Right lobe of liver (tissue), 6 donors: ENCODE data around the gene M1AP. TPM values are rescaled to one million over a fixed set of nuclear protein-coding genes. Genes with fewer than 3 reads are reported as not detected.
A peak's percentile ranks its signal among the peaks of the same experiment; 100 is the strongest.

ENCODE experiments used
- ATAC-seq, 4 donors: fragments of 200-7000 bp; cut with Tn5 transposase; one replicate each; pipeline ENCODE4 v1.9.1; 2020; ENCODE audit warnings: mild to moderate bottlenecking in 4 of 4, moderate library complexity in 4 of 4
- DNase-seq, 3 donors: peaks; one replicate each; pipeline ENCODE4 v3.0.0-alpha.2; 2020
- H3K27ac ChIP-seq, 3 donors: fragments of 200-600 bp; one replicate each; pipeline ENCODE4 v1.8.0; 2022
- H3K27me3 ChIP-seq, 2 donors: fragments of 200-600 bp; one replicate each; pipeline ENCODE4 v1.8.0; 2022
- H3K36me3 ChIP-seq, 4 donors: fragments of 200-600 bp; sonication (generic) in 1 of 4; one replicate each; pipeline versions ENCODE4 v1.5.1 to v1.8.0; 2017 to 2022; ENCODE audit warnings: control low read depth in 1 of 4
- H3K4me1 ChIP-seq, 4 donors: fragments of 200-600 bp; sonication (generic) in 1 of 4; one replicate each; pipeline versions ENCODE4 v1.5.1 to v1.8.0; 2017 to 2022; ENCODE audit warnings: control low read depth in 1 of 4
- H3K4me3 ChIP-seq, 3 donors: fragments of 200-600 bp; one replicate each; pipeline ENCODE4 v1.8.0; 2022
- H3K9me3 ChIP-seq, 4 donors: fragments of 200-600 bp; sonication (generic) in 1 of 4; one replicate each; pipeline versions ENCODE4 v1.5.1 to v1.8.0; 2017 to 2022; ENCODE audit warnings: control low read depth in 1 of 4
- POLR2A ChIP-seq: fragments of 450-650 bp; IDR thresholded peaks from one replicate; pipeline ENCODE4 v1.6.1; 2017; ENCODE audit warnings: antibody characterized with exemption, mild to moderate bottlenecking
- WGBS: methylation state at CpG from one replicate; pipeline ENCODE4 v1.1.6; 2018; ENCODE audit warnings: low coverage, low lambda C conversion rate; ENCODE audit not compliant: insufficient coverage; ENCODE audit errors: missing lambda C conversion rate; 5-methylcytosine and 5-hydroxymethylcytosine counted together
- intact Hi-C, 2 donors: fragments of 100-400 bp; cut with DNase I; formaldehyde crosslinking; loops; one replicate each; pipeline versions ENCODE4 v1.11.2 to v1.14.1; 2022
- total RNA-seq, 6 experiments: library from RNA; depleted of rRNA in 2 of 6; stranded (reverse); fragments of >200 nt in 2 of 6; fragmentation: NEBNext Ultra II Directional in 3 of 6; extraction: Animal tissue kit (Norgen Biotek cat#: 25700) in 3 of 6; gene quantifications; one replicate each; pipeline versions ENCODE4 v1.1.0 to v1.2.4, GENCODE V29; 2016 to 2023
- TF ChIP-seq, protein P1 (sequence below), 4 donors: fragments of 200-600 bp in 3 of 4; fragments of 450-650 bp in 1 of 4; IDR thresholded peaks; one replicate each; pipeline versions ENCODE4 v1.5.1 to v1.8.0; 2016 to 2022; ENCODE audit warnings: antibody characterized with exemption in 4 of 4, mild to moderate bottlenecking in 2 of 4
- donor health status: DM: no; HTN: yes; CAD: no.
- donor health status: DM: no; HTN: no; CAD: no.
- donor health status: DM: no; HTN: no; CAD: no.
- donor health status: DM: no; HTN: yes; CAD: no.
- donor health status: DM: no; HTN: yes; CAD: no.

Gene M1AP
- total RNA-seq, 6 experiments from 2014 or later, result not detected

DNA sequence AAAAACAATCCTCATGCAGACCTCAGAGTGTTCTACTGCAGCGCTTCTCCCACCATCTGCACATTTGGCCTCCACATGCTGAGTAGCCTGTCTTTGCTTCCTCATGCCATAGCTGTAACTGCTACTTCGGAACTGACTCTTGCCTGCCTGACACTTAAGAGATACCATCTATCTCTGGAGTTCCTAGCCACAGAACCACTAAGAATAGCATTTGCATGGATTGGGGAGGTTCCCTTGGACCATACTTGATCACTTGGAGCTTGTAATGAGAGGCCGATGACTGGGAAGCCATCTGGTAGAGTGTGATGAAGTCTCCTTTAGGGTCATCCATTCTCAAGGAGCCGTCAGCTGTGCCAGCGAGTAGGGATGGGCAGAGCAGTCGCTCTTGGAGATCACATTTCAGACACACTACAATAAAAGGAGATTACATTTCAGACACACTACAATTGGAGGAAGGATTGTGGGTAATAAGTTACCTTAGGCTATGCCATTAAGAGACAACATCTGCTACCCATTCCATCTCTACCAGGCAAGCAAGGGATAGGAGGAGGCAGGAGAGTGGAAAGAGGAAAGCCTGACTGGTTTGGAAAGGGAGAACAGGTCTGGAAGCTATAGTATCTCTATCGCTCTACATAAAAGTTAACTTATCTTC lies 71.8 kb downstream of the M1AP start:
- no peak for DNase-seq
- intact Hi-C loops, result no loop called here
- Histone ChIP-seq H3K27me3 (no peaks in the 10 kb centered on the region), H3K4me3 (no peak overlapping the region), H3K27ac (peak overlapping the region in 1 of 3 donors; percentile 13), H3K36me3 (no peaks in the 10 kb centered on the region), H3K9me3 (no peaks in the 10 kb centered on the region), H3K4me1 (no peaks in the 10 kb centered on the region)
- no peak for TF ChIP-seq POLR2A
- TF ChIP-seq, protein P1, sequence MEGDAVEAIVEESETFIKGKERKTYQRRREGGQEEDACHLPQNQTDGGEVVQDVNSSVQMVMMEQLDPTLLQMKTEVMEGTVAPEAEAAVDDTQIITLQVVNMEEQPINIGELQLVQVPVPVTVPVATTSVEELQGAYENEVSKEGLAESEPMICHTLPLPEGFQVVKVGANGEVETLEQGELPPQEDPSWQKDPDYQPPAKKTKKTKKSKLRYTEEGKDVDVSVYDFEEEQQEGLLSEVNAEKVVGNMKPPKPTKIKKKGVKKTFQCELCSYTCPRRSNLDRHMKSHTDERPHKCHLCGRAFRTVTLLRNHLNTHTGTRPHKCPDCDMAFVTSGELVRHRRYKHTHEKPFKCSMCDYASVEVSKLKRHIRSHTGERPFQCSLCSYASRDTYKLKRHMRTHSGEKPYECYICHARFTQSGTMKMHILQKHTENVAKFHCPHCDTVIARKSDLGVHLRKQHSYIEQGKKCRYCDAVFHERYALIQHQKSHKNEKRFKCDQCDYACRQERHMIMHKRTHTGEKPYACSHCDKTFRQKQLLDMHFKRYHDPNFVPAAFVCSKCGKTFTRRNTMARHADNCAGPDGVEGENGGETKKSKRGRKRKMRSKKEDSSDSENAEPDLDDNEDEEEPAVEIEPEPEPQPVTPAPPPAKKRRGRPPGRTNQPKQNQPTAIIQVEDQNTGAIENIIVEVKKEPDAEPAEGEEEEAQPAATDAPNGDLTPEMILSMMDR (IDR thresholded peaks at IDR 0.05), result no peak
- WGBS, result 89% methylated on average over 6 of the region's 7 CpGs
- peak in 3 of 4 donors; percentile 17 to 43 (median 21) for ATAC-seq

GRCh38 chr2:74575320-74575719 lies 72.8 kb downstream of the M1AP start:
- no peaks in the 10 kb centered on the region for H3K9me3 ChIP-seq
- H3K27me3 ChIP-seq, result no peaks in the 10 kb centered on the region
- TF ChIP-seq, protein P1 (IDR thresholded peaks at IDR 0.05), result no peak
- no peak for TF ChIP-seq POLR2A
- no peaks in the 10 kb centered on the region for H3K4me1 ChIP-seq
- no peak overlapping the region for H3K4me3 ChIP-seq
- intact Hi-C loops, result no loop called here
- ATAC-seq, result no peak
- DNase-seq, result no peak
- H3K36me3 ChIP-seq, result no peaks in the 10 kb centered on the region
- 74% methylated on average over 3 of the region's 4 CpGs for WGBS
- H3K27ac ChIP-seq, result no peak overlapping the region

DNA sequence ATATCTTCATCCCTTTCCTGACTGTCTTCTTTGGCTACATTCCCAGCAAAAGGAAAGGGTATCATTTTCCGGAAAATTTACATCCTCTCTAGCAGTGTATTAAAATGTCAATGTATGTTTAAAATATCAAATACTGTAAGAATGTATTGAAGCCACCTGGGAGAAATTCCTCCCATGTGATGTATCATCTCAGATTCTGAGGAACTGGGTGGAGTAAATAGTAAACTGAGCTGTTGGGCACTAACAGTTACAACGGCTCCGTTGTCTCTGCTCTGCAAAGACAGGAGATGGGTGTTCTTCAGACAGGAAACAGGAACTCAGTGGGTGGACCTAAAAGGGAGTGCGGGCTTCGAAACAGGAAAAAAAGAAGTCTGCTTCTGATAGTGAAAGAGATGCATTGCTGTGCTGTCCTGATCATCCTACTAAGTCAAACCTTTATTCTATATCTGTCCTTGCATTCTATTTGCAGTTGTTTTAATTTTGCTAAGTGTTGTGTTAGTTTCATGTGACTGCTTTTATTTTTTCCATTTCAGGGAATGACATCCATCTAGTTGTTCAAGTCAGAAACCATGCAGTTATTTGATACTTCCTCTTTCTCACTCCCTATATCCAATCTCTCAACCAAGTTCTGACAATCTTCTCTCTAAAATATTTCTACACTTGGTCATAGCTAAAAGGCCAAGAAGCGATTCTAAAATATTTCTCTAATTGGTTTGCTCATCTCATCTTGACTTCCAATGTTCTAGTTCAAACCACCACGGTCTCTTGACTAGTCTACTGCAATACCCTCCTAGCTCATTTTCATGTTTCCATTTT lies 74.2 kb downstream of the M1AP start:
- no peaks in the 10 kb centered on the region for H3K36me3 ChIP-seq
- H3K9me3 ChIP-seq, result no peaks in the 10 kb centered on the region
- WGBS, result 40% methylated on average over 7 of the region's 7 CpGs
- H3K27me3 ChIP-seq, result no peaks in the 10 kb centered on the region
- ATAC-seq (peak; percentile 55 to 73 (median 62)), DNase-seq (no peak)
- H3K4me1 ChIP-seq, result no peaks in the 10 kb centered on the region
- H3K27ac ChIP-seq, result no peak overlapping the region
- intact Hi-C loops, result no loop called here
- TF ChIP-seq POLR2A, result no peak
- TF ChIP-seq, protein P1 (IDR thresholded peaks at IDR 0.05), result no peak
- H3K4me3 ChIP-seq, result no peak overlapping the region

- intact Hi-C loops, result no loop called here
Observed at GRCh38 chr2:74572178-74572925, 75.8 kb downstream of the M1AP start.

More at GRCh38 chr2:74572178-74572925, 75.8 kb downstream of the M1AP start:
- Histone ChIP-seq H3K27me3 (no peaks in the 10 kb centered on the region), H3K4me3 (no peak overlapping the region), H3K9me3 (no peaks in the 10 kb centered on the region), H3K36me3 (no peaks in the 10 kb centered on the region), H3K27ac (no peak overlapping the region), H3K4me1 (no peaks in the 10 kb centered on the region)
- no peak for TF ChIP-seq POLR2A
- TF ChIP-seq, protein P1 (IDR thresholded peaks at IDR 0.05), result no peak
- no peak for ATAC-seq
- WGBS, result 74% methylated on average over 3 of the region's 3 CpGs
- no peak for DNase-seq
